GM18517 (cell line): Measurements from ENCODE around the gene DLG3.
"Not testable (repeated sequence)": the region's sequence is repeated elsewhere in the genome, so short reads cannot be mapped to it uniquely, and the experiment has no call there.

Experiments
- ATAC-seq: cut with Tn5 transposase; IDR thresholded peaks from one replicate; pipeline ENCODE4 v1.9.1; 2021; ENCODE audit warnings: mild to moderate bottlenecking, moderate library complexity; ENCODE audit not compliant: unreplicated experiment

The DLG3 gene

DNA sequence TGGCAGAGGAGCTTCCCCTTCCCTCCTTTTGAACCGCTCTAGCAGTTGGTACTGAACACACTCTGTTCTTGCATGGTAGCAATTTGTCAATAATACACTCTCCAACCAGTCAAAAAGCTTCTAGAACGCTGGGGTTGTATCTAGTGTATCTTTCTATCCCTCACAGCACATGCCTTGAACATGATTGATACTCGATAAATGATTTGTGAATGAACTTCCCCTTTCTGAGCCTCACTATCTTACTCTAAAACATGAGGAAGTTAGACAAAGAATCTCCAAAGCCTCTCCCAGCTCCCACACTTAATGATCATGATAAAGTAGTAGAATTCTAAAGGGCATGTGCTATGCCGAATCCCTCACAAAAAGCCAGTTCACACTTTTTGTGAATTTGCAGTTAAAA is 64.4 kb downstream of the DLG3 start:
- ATAC-seq: no peak

DNA sequence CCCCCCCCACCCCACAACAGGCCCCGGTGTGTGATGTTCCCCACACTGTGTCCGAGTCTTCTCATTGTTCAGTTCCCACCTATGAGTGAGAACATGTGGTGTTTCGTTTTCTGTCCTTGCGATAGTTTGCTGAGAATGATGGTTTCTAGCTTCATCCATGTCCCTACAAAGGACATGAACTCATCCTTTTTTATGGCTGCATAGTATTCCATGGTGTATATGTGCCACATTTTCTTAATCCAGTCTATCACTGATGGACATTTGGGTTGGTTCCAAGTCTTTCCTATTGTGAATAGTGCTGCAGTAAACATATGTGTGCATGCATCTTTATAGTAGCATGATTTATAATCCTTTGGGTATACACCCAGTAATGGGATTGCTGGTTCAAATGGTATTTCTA is 70.6 kb downstream of the DLG3 start:
- not testable (repeated sequence) for ATAC-seq

DNA sequence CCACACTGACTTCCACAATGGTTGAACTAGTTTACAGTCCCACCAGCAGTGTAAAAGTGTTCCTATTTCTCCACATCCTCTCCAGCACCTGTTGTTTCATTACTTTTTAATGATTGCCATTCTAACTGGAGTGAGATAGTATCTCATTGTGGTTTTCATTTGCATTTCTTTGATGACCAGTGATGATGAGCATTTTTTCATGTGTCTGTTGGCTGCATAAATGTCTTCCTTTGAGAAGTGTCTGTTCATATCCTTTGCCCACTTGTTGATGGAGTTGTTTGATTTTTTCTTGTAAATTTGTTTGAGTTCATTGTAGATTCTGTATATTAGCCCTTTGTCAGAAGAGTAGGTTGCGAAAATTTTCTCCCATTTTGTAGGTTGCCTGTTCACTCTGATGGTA is 71.1 kb downstream of the DLG3 start:
- not testable (repeated sequence) for ATAC-seq

DNA sequence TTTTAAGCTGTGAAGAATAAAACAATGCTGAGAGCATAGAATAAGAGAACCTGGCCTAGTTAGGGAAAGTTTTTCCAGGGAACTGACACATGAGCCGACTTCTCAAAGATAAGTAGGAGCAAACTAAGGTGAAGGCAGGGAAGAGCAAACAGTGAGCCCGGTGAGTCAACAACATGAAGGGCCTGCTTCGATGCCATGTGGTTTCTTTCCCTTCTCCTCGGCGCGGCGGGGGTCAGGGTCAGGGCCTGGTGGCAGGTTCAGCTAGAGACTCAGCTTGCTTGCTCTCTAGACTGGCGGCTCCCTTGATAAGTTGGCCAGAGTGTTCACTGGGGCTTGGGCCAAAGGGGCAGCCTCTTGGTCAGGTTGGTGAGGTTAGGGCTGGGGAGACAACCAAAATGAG is 81.1 kb downstream of the DLG3 start:
- no peak for ATAC-seq

GRCh38 chrX:70527053-70527452 is 82.4 kb downstream of the DLG3 start:
- no peak for ATAC-seq

GRCh38 chrX:70527610-70528345 is 83.1 kb downstream of the DLG3 start:
- no peak for ATAC-seq

GRCh38 chrX:70535198-70535597 is 90.6 kb downstream of the DLG3 start:
- no peak for ATAC-seq

- no peak for ATAC-seq
Observed at GRCh38 chrX:70549429-70549828, 104.8 kb downstream of the DLG3 start.

DNA sequence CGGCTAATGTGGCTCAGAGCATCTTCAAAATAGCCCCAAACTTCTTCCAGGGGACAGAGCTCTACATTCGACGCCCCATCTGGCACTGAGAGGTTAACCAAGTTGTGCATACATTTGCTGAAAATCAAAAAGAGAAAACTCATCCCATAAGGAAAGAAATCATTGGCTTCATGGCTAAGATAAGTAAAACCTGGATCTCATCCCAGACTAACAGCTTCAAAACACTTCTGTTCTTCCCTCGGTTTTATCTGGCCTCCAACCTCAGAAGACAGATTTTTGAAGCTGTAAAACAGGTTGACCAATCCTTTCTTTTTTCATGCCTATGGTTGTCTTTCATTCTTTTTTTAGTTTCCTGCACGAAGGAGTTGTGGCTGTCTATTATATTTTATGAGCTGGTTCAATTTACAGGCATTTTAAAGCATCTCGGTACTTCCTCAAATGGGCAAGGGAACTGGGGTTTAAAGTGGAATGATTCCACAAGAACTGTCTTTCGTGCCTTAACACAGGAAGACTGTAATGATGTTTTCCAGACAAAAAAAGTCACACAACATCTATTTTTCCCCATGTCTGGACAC is 107.6 kb downstream of the DLG3 start:
- no peak for ATAC-seq

DNA sequence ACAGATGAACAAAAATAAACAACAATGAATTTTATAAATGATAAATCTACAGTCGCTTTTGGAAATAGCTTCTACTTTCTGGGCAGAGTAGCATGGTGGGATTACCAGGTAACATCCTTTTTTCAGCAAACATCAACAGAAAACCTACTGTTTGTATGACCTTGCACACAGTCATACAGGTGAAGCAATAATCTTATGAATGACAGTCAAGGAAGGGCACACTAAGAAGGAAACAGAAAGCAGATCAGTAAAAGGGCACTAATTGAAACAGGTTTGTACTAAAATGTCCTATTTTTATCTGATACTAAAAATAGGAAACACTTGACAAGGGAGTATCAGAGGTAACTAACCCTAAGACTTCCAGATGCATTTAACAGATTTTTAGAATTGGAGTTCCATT is 108.9 kb downstream of the DLG3 start:
- ATAC-seq: peak; percentile 92

DNA sequence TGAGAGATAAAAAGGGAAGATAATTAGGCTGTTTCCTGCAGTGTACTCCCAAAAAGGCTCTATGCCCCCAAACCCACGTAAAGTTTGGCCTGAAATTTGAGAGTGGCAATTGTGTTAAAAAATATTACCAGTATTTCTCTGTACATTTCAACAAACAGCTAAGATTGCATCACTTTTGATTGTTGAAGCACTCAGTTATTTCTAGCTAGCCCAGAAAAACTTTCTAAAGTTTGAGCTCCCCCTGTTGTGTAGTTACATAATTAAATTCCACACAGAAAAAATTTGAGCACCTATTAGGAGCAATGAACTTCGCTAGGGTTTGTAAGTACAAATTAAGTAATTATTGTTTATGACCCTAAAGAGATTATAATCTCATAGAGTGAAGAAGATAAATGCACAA is 109.4 kb downstream of the DLG3 start:
- peak; percentile 25 for ATAC-seq

DNA sequence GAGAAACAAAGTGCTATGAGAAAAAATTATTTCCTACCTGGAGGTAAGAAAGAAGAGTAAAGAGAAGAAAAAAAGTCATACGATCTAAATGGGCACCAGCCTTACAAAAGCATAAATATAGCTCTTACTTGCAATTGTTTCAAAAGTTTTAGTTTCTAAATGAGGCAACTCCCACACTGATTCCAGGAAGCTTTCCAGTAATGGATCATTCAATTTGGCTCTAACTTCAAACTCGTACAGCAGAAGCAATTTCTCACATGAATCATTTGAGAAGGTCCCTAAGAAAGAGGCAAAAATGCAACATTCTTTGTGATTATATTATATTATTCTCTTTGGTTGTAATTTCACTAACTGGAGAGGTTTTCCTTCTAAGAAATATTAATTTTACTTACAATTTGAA is 109.9 kb downstream of the DLG3 start:
- no peak for ATAC-seq

DNA sequence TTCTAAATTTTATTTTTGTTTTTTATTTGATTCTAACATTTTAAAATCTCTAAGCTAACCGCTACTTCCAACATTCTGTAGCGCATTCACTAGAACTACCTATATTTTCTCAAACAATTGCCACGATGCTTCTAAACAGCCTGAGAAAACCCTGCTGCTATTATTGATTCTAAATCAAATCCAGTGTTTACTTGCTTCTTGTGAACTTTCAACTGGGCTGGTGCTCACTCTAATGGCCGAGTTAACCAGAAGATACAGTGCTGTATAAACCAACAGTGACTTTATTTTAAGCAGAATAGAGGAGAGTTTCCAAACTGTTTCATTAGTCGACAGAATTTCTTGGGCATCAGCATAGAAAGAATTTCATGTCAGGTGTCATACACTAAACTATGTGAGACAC is 110.3 kb downstream of the DLG3 start:
- ATAC-seq: no peak
